NCI-H82 treated with DMSO at 0.1 percent for 48 hours (cell line): ENCODE data around the gene ACACB.

Experiments
- DNase-seq: peaks from one replicate; lab custom pipeline; 2025; ENCODE audit not compliant: unreplicated experiment; lab: John Stamatoyannopoulos, UW

ACACB gene

GRCh38 chr12:109209082-109209481 is 92.7 kb downstream of the ACACB start:
- DNase-seq: no peak

- no peak for DNase-seq
Observed at GRCh38 chr12:109212460-109213115, 96.2 kb downstream of the ACACB start.

- DNase-seq: no peak
Observed at GRCh38 chr12:109214131-109214530, 97.7 kb downstream of the ACACB start.

DNA sequence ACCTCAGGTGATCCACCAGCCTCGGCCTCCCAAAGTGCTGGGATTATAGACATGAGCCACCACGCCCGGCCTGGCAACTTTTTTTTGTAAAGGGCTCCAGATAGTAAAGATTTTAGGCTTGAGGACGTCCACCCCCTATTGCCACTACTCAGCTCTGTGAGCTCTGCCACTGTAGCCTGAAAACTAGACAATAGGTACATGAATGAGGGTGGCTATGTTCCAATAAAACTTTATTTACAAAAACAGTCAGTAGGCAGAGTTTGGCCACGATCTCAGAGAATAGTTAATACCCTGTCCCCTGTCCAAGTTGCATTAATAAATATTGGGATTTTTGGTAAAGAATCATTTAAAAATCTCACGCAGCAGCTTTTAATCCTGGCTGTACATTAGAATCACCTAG is 102.6 kb downstream of the ACACB start:
- no peak for DNase-seq

DNA sequence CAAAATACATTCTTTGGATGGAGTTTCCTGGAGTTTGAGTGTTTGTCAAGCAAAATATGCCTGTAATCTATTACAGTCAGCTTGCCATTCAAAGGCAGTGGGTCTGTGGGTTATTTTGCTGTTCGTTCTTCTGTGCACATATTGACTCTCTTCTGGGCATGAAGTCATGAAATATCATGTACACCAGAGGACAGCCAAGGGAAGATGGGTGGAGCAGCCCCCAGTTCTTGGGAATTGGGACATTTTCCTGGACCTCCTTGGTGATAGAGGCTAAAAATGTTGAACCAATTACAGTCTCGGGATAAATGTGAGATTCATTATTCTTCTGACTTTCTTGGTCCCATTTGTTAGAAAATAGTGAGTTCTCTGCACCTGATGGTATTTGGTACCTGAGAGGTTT is 103.6 kb downstream of the ACACB start:
- DNase-seq: no peak

DNA sequence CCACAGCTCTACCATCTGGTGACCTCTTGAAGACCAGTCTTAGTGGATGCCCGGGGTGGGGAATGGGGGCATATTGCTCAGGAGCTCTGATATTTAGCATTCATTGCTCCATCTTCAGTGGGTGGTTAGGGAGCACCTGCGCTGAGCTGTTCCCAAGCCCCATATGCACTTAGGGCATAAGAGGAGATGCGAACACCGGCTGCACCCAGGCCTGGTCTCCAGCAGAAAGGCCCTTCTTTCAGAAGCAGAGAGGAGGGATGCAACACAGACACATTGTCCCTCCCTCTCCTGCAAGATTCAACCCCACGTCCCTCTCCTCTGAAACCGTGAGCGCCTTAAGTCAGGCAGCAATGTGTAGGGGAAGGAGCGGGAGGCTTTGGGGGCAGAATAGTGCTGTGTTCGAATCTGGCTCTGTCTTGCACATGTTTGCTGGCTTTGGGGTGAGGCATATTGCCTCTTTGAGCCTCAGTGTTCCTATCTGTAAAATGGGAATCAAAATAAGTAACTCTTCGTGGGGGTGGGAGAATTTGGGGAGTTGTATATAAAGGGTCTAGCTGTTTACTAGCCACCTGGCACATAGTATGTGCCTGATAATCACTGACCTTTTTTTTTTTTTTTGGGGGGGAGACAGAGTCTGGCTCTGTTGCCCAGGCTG is 105.0 kb downstream of the ACACB start:
- DNase-seq: no peak

DNA sequence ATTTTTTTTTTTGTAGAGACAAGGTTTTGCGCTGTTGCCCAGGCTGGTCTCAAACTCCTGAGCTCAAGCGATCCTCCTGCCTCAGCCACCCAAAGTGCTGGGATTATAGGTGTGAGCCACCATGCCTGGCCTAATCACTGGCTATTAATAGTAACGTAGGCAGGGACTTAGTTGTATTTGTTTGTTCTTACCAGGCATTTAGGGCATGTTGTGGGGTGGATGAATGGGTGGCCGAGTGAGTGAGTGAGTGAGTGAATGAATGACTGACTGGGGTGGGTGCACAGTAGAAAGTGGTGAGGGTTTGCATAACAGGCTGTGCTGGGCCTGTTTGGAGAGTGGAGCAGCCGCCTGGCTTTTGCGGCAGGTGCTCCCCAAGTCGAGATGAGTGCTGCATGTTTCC is 105.7 kb downstream of the ACACB start:
- no peak for DNase-seq

- no peak for DNase-seq
Observed at GRCh38 chr12:109222496-109222895, 106.1 kb downstream of the ACACB start.

DNA sequence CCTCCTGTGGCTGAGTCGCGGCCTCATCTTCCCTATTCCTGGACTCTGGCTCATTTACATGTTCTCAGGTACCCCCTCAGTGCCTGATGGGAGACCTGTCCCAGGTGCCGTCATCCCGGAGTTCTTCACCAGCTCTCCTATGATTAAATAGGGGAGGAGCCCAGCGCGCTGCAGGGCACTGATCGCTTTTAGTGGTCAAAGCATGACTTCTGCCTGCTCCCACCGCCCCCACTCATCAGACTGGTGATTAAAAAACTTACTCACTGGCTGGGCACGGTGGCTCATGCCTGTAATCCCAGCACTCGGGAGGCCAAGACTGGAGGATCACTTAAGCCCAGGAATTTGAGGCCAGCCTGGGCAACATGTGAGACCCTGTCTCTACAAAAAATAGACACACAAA is 106.8 kb downstream of the ACACB start:
- no peak for DNase-seq

GRCh38 chr12:109223868-109224267 is 107.5 kb downstream of the ACACB start:
- DNase-seq: no peak

DNA sequence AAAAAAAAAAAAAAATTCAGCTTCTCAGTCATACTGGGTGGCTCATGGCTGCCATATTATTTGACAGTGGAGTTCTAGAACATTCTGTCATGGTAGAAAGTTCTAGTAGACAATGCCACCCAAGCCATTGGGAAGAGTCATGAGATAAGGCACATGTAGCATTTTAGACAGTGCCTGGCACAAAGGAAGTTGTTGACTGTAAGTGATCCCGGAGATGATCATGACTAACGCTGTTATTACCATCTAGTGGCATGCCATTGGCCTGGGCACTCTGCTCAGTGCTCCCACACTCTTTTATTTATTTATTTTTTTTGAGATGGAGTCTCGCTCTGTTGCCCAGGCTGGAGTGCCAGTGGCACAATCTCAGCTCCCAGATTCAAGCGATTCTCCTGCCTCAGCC is 112.3 kb downstream of the ACACB start:
- DNase-seq: no peak

DNA sequence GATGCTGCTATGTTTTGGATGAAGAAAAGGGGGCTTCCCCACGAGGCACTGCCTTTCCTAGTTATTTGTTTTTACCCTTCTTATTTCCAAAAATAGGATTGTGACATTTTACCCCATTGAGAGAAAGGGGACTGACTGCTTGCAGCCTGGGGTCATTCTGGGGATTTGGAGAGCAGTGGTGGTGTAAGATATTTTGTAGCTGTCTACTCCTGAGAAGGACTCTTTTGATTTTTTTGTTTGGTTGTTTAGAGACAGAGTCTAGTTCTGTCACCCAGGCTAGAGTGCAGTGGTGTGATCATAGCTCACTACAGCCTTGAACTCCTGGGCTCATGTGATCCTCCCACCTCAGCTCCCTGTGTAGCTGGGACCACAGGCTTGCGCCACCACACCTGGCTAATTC is 113.8 kb downstream of the ACACB start:
- no peak for DNase-seq

- DNase-seq: no peak
Observed at GRCh38 chr12:109232731-109233130, 116.3 kb downstream of the ACACB start.

DNA sequence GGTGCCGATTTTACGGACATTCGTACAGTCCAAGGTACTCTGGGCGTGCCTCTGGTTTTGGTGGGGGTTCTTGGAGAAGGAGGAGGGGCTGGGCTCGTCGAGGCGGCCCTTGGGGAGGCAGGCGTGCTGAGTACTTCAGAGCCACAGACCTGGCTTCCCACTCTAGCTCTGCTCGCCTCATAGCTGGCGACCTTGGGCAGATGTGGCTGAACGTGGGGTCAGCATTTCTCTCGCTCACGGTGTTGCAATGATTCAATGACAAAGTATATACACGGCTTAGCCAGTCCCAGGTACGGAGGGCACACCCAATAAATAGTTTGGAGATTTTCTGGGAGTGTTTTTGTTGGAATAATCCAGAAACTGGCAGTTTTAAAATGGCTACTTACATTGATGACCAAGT is 117.6 kb downstream of the ACACB start:
- no peak for DNase-seq

- no peak for DNase-seq
Observed at GRCh38 chr12:109236257-109236656, 119.9 kb downstream of the ACACB start.

- no peak for DNase-seq
Observed at GRCh38 chr12:109239179-109239578, 122.8 kb downstream of the ACACB start.

GRCh38 chr12:109239691-109240090 is 123.3 kb downstream of the ACACB start:
- DNase-seq: no peak

GRCh38 chr12:109240365-109240764 is 124.0 kb downstream of the ACACB start:
- DNase-seq: no peak

GRCh38 chr12:109241936-109242335 is 125.5 kb downstream of the ACACB start:
- DNase-seq: no peak

DNA sequence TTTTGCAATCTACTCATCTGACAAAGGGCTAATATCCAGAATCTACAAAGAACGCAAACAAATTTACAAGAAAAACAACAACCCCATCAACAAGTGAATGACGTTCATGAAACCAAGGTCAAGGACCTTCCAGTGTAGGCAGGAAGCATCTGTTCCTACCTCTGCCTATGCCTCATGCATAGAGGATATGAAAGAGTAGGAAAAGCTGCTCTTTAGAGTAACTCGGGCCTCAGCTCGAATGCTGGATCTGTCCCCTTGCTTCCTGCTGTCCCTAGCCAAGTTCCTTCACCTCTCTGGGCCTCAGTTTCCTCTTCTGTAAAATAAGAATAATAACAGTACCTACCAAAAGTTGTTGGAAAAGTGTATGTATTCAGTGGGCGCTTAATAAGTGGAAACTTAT is 127.7 kb downstream of the ACACB start:
- DNase-seq: no peak

DNA sequence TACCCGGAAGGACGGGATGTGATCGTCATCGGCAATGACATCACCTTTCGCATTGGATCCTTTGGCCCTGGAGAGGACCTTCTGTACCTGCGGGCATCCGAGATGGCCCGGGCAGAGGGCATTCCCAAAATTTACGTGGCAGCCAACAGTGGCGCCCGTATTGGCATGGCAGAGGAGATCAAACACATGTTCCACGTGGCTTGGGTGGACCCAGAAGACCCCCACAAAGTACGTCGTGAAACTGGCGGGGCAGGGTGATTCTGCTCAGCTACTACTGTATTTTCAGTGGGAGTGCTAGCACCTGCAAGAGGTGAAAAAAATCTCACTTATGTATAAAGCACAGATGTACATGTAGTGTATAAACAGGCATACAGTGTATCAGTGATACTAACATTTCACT is 129.8 kb downstream of the ACACB start:
- DNase-seq: no peak

DNA sequence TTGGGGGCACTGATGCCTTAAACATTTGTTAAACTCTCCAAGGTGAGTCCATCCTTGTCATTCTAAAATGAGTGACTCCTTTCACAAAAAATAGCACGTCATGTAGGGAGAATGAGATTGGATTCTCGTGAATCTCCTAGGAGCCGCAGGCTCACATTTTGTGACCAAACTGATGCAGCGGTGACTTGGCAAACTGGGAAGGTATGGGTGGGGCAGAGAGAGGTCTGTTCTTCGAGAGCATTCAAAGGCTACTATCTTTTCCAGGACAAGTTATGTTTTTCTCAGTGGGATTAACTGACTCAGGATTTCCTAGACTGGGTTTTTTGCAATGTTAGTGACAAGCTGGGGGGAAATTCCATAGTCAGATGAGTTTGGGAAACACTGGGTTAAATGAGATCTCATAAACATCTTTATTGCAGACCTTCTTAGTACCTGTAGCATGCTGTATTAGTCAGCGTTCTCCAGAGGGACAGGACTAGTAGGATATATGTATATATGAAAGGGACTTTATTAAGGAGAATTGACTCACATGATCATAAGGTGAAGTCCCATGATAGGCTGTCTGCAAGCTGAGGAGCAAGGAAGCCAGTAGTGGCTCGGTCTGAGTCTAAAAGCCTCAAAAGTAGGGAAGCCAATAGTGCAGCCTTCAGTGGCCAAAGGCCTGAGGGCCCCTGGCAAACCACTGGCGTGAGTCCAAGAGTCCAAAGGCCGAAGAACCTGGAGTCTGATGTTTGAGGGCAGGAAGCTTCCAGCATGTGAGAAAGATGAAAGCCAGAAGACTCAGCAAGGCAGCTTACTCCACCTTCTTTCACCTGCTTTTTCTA is 131.7 kb downstream of the ACACB start:
- DNase-seq: no peak
